ENCODE data around the gene SNX27. TPM values are rescaled to one million over a fixed set of nuclear protein-coding genes. Genes with fewer than 3 reads are reported as not detected.

SNX27 gene
- total RNA-seq, 1 experiment from 2014 or later, result 42.2 TPM

- H3K27ac ChIP-seq (ENCODE audit: low read depth, low read length), result no peak overlapping the region
- H3K36me3 ChIP-seq (ENCODE audit: control insufficient read depth in 1 of 2, insufficient read depth in 2 of 2, low read length in 2 of 2), result 0 out of 4 replicates have a peak, but pooled peaks cover 0 to 2% of the 10 kb centered on the region in 2 experiments
- H3K79me2 ChIP-seq (ENCODE audit: insufficient read depth, low read length), result peaks cover 80% of the 10 kb centered on the region
- no peaks in the 10 kb centered on the region for H3K27me3 ChIP-seq (ENCODE audit: insufficient read depth, low read length)
- H3K4me2 ChIP-seq (ENCODE audit: low read length), result no peak overlapping the region; the same call in 1 of the 2 replicates
- no peaks in the 10 kb centered on the region for H3K9me3 ChIP-seq (ENCODE audit: control insufficient read depth in 1 of 2, insufficient read depth in 1 of 2, low read depth in 1 of 2, low read length in 2 of 2)
- ChIA-PET CTCF (no interaction called here), POLR2A (no interaction called here), RAD21 (ENCODE audit: low non-redundant PET in 1 of 2, low total read pairs in 2 of 2, uncharacterized antibody in 2 of 2, unreplicated experiment in 2 of 2) (no interaction called here)
- H3K9ac ChIP-seq (ENCODE audit: low read length), result no peak overlapping the region
- intact Hi-C loops (cut with micrococcal nuclease), result no loop called here
- no peaks in the 10 kb centered on the region for H4K20me1 ChIP-seq (ENCODE audit: insufficient read depth)
- no peak overlapping the region for H2AFZ ChIP-seq (ENCODE audit: low read depth, low read length, poor library complexity, severe bottlenecking)
- peaks cover 12 to 28% of the 10 kb centered on the region in 2 experiments; a peak in 3 of 4 replicates for H3K4me1 ChIP-seq (ENCODE audit: control insufficient read depth in 1 of 2, insufficient read depth in 2 of 2, low read length in 2 of 2)
- no TSS peak for BruUV-seq (replicated peaks)
- no peak for DNase-seq (ENCODE audit: low read depth, low spot score)
- TF ChIP-seq ZNF274 (IDR thresholded peaks at IDR 0.05; ENCODE audit: low read depth, low read length) (no peak), CBX3 (IDR thresholded peaks at IDR 0.05; ENCODE audit: low read depth) (no peak), RAD21 (IDR thresholded peaks at IDR 0.05; ENCODE audit: low read depth) (no peak), MAX (IDR thresholded peaks at IDR 0.05) (no peak), EZH2 (IDR thresholded peaks at IDR 0.05) (no peak), TCF7L2 (IDR thresholded peaks at IDR 0.05; ENCODE audit: borderline replicate concordance, extremely low read depth, insufficient read depth, insufficient read length) (no peak), ZFX (IDR thresholded peaks at IDR 0.05) (no peak), ZBTB33 (IDR thresholded peaks at IDR 0.05; ENCODE audit: extremely low read depth, insufficient replicate concordance, low read length) (no peak), ATF3 (IDR thresholded peaks at IDR 0.05) (no peak), FOSL1 (IDR thresholded peaks at IDR 0.05; ENCODE audit: low read depth) (no peak)
- no peaks in the 10 kb centered on the region for H3K9me2 ChIP-seq (ENCODE audit: insufficient read depth)
- ATAC-seq, result no peak
- no peak overlapping the region for H3K4me3 ChIP-seq (replicated peaks in 1 of 2; ENCODE audit: low read depth in 1 of 2, low read length in 2 of 2)
Measured at GRCh38 chr1:151619489-151620093, 7.7 kb downstream of the SNX27 start.

Data from HCT116 (cell line).